DND-41 (cell line): Measurements from ENCODE around the gene GPR108.
A peak's percentile ranks its signal among the peaks of the same experiment; 100 is the strongest.

Source experiments
- ATAC-seq: fragments of 200-7000 bp; cut with Tn5 transposase; 3 replicates; pipeline ENCODE4 v1.9.1; 2021; ENCODE audit warnings: low read depth; ENCODE audit not compliant: insufficient read depth
- DNase-seq: peaks from one replicate; pipeline ENCODE4 v3.0.0-alpha.2; 2020
- H2AFZ ChIP-seq: 2 replicates; pipeline ENCODE4 v1.6.0; 2012; ENCODE audit warnings: low read depth, low read length
- H3K27ac ChIP-seq: 2 replicates; pipeline ENCODE4 v1.5.1; 2012; ENCODE audit warnings: low read length, inconsistent platforms
- H3K27me3 ChIP-seq: fragments of 200-600 bp; sonication (generic); 2 replicates; pipeline ENCODE4 v1.6.0; 2012; ENCODE audit warnings: low read length, mild to moderate bottlenecking, inconsistent platforms; ENCODE audit not compliant: insufficient read depth, poor library complexity
- H3K36me3 ChIP-seq: 2 replicates; pipeline ENCODE4 v1.5.1; 2012; ENCODE audit warnings: low read length, inconsistent platforms; ENCODE audit not compliant: insufficient read depth
- H3K4me1 ChIP-seq: 2 replicates; pipeline ENCODE4 v1.5.1; 2012; ENCODE audit warnings: mild to moderate bottlenecking, low read length; ENCODE audit not compliant: insufficient read depth
- H3K4me2 ChIP-seq: 2 replicates; pipeline ENCODE4 v1.6.0; 2012; ENCODE audit warnings: mild to moderate bottlenecking, moderate library complexity, low read length, inconsistent platforms; ENCODE audit not compliant: insufficient read depth
- H3K4me3 ChIP-seq, 2 experiments: fragments of 200-600 bp in 1 of 2; shearing (Covaris generic) in 1 of 2; 2 replicates each; pipeline ENCODE4 v1.5.1; 2012 to 2016; ENCODE audit warnings: inconsistent platforms in 2 of 2, low read length in 2 of 2, mild to moderate bottlenecking in 2 of 2, low read depth in 1 of 2, moderate library complexity in 1 of 2
- H3K79me2 ChIP-seq: 2 replicates; pipeline ENCODE4 v1.6.0; 2012; ENCODE audit warnings: low read length, inconsistent platforms; ENCODE audit not compliant: insufficient read depth
- H3K9ac ChIP-seq: 2 replicates; pipeline ENCODE4 v1.6.0; 2012; ENCODE audit warnings: low read depth, mild to moderate bottlenecking, inconsistent platforms, low read length, moderate library complexity
- H3K9me3 ChIP-seq: 2 replicates; pipeline ENCODE4 v1.5.1; 2012; ENCODE audit warnings: low read length, moderate library complexity, mild to moderate bottlenecking, inconsistent platforms; ENCODE audit not compliant: insufficient read depth, severe bottlenecking
- H4K20me1 ChIP-seq: 2 replicates; pipeline ENCODE4 v1.6.0; 2012; ENCODE audit warnings: low read length; ENCODE audit not compliant: insufficient read depth
- CTCF ChIP-seq: IDR thresholded peaks from 2 replicates; pipeline ENCODE4 v1.5.1; 2012; ENCODE audit warnings: borderline replicate concordance, low read length, moderate library complexity, mild to moderate bottlenecking; ENCODE audit not compliant: poor library complexity, severe bottlenecking; ENCODE audit errors: extremely low read depth
- EZH2 ChIP-seq: IDR thresholded peaks from 3 replicates; pipeline ENCODE4 v1.6.1; 2012; ENCODE audit warnings: borderline replicate concordance, low read depth, mild to moderate bottlenecking, moderate library complexity, low read length, inconsistent platforms; ENCODE audit not compliant: severe bottlenecking

Gene GPR108

GRCh38 chr19:6768236-6768785 is 30.9 kb upstream of the GPR108 start:
- DNase-seq = no peak
- Histone ChIP-seq H2AFZ (no peak overlapping the region), H3K79me2 (peaks cover 8% of the 10 kb centered on the region), H3K4me2 (no peak overlapping the region), H3K9me3 (no peaks in the 10 kb centered on the region), H3K4me3 (no peak overlapping the region), H3K9ac (no peak overlapping the region), H3K27ac (no peak overlapping the region), H3K27me3 (no peaks in the 10 kb centered on the region), H3K36me3 (peaks cover 4% of the 10 kb centered on the region; the same call in 1 of the 2 replicates), H4K20me1 (no peaks in the 10 kb centered on the region), H3K4me1 (peaks cover 21% of the 10 kb centered on the region)
- TF ChIP-seq EZH2 (no peak), CTCF (no peak)
- ATAC-seq = no peak

- H3K9me3 ChIP-seq = no peaks in the 10 kb centered on the region
- H3K27me3 ChIP-seq = no peaks in the 10 kb centered on the region
- H3K79me2 ChIP-seq = peaks cover under 1% of the 10 kb centered on the region
- peak; percentile 57 for ATAC-seq
- H2AFZ ChIP-seq = peak within 1 kb of the TSS; percentile 77
- DNase-seq = peak; percentile 82
- peak within 1 kb of the TSS in 1 of 2 experiments; percentile 38; a peak in 2 of 4 replicates for H3K4me3 ChIP-seq
- peak within 1 kb of the TSS; percentile 58 for H3K4me2 ChIP-seq
- H3K9ac ChIP-seq = 0 out of 2 replicates have a peak within 1 kb of the TSS, but pooled peaks have one; percentile 16
- no peak within 1 kb of the TSS for H3K27ac ChIP-seq
- H4K20me1 ChIP-seq = no peaks in the 10 kb centered on the region
- peaks cover 18% of the 10 kb centered on the region for H3K4me1 ChIP-seq
- H3K36me3 ChIP-seq = no peaks in the 10 kb centered on the region; the same call in 1 of the 2 replicates
- no peak for TF ChIP-seq EZH2
- TF ChIP-seq CTCF = no peak
These were observed 30.2 kb upstream of the GPR108 start, which contains the start of gene SH2D3A for GRCh38 chr19:6767357-6768235. TSS of gene SH2D3A (minus strand) at chr19:6767435. CDS start at chr19:6763748, 3,687 bp downstream.

GRCh38 chr19:6767081-6767356 is 29.6 kb upstream of the GPR108 start:
- Histone ChIP-seq H3K79me2 (no peaks in the 10 kb centered on the region), H3K36me3 (no peaks in the 10 kb centered on the region), H3K4me3 (peak overlapping the region in 1 of 2 experiments; percentile 38; a peak in 2 of 4 replicates), H2AFZ (peak overlapping the region; percentile 77), H3K4me1 (peaks cover 14% of the 10 kb centered on the region), H4K20me1 (no peaks in the 10 kb centered on the region), H3K27ac (no peak overlapping the region), H3K4me2 (peak overlapping the region; percentile 58), H3K9me3 (no peaks in the 10 kb centered on the region), H3K27me3 (no peaks in the 10 kb centered on the region), H3K9ac (0 out of 2 replicates have a peak overlapping the region, but pooled peaks have one; percentile 16)
- no peak for DNase-seq
- TF ChIP-seq EZH2 (no peak), CTCF (no peak)
- no peak for ATAC-seq
